KOPT-K1 (cell line): ENCODE data around the gene GLT6D1.

Source experiments
- H3K27ac ChIP-seq: fragments of 200-600 bp; sonication (generic); 2 replicates; pipeline ENCODE4 v1.5.1; 2016; ENCODE audit warnings: antibody characterized with exemption, mild to moderate bottlenecking, low read depth, low read length; ENCODE audit not compliant: poor library complexity, severe bottlenecking
- H3K36me3 ChIP-seq: fragments of 200-600 bp; sonication (generic); 2 replicates; pipeline ENCODE4 v1.5.1; 2017; ENCODE audit warnings: antibody characterized with exemption, mild to moderate bottlenecking, low read length, moderate library complexity; ENCODE audit not compliant: insufficient read depth
- H3K9me3 ChIP-seq: fragments of 200-600 bp; sonication (generic); 2 replicates; pipeline ENCODE4 v1.5.1; 2017; ENCODE audit warnings: antibody characterized with exemption, low read length, mild to moderate bottlenecking; ENCODE audit not compliant: insufficient read depth, poor library complexity, severe bottlenecking

GLT6D1 gene

DNA sequence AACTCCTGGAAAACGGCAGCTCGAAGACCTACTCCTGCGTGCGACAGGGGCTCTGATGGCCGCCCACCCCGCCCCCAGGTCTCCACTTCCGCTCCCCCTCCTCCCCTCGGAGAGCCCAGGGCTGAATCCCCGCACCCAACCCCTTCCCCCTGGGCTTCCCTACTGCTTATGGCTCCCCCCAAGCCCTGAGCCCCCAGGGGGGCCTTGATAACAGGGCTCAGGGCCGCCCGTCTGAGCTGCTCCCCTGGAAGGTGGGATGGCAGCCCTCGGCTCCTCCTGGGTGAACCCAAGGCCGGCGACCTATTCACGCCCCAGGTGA lies 30.4 kb downstream of the GLT6D1 start:
- H3K27ac ChIP-seq, result no peak overlapping the region
- no peaks in the 10 kb centered on the region for H3K36me3 ChIP-seq
- H3K9me3 ChIP-seq, result no peaks in the 10 kb centered on the region

DNA sequence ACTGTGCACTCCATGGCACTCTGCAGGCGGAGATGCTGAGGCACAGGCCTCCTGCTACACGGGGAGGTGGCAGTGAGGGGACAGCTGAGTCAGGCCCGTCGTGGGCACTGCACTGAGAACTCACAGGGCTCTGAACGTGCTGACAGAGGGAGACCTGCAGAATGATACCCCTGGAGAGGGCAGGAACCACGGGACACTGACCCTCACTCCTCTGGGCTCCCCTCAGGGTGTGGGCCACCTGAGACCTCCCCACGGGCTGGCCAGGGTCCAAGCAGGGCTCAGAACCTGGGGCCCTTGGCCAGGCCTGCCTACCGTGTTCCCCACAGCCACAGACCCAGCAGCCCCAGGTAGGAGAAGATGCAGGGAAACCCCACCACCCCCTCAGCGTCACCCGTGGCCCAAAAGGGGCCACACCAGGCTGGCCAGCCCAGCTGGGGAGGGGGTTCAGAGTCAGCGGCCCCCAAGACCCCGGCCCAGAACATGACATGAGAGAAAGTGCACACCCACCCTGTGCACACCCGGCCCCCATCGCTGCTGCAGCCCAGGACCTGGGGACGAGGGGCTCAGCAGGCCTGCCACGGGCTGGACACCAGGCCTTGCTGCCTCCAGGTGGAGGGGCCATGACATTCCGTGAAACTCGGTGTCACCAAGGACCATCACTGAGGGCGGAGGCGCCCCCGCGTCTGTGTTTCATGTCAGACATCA lies 30.9 kb downstream of the GLT6D1 start:
- H3K9me3 ChIP-seq, result no peaks in the 10 kb centered on the region
- no peak overlapping the region for H3K27ac ChIP-seq
- H3K36me3 ChIP-seq, result no peaks in the 10 kb centered on the region

GRCh38 chr9:135607401-135608293 lies 31.7 kb downstream of the GLT6D1 start:
- Histone ChIP-seq H3K9me3 (no peaks in the 10 kb centered on the region), H3K27ac (no peak overlapping the region), H3K36me3 (no peaks in the 10 kb centered on the region)

DNA sequence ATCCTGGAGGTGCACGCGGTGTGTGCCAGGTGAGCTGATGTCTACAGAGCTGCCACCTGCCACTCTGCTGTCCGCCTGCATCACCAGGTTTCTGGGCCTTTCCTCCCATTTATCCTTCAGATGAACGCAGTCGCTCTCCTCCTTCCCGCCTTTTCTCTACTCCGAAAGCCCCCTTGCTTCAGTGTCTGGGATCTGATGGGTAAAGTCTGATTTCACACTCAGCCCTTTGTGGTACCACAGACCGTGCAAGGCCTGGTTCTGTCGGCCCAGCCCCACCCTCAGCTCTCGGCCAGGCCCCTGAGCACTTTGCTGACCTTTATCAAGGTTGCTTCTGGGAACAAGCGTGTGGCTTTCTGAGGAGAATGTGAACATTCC lies 32.5 kb downstream of the GLT6D1 start:
- Histone ChIP-seq H3K9me3 (no peaks in the 10 kb centered on the region), H3K27ac (no peak overlapping the region), H3K36me3 (no peaks in the 10 kb centered on the region)

- Histone ChIP-seq H3K27ac (no peak overlapping the region), H3K36me3 (no peaks in the 10 kb centered on the region), H3K9me3 (no peaks in the 10 kb centered on the region)
Measured at GRCh38 chr9:135605238-135605781, 34.0 kb downstream of the GLT6D1 start.

DNA sequence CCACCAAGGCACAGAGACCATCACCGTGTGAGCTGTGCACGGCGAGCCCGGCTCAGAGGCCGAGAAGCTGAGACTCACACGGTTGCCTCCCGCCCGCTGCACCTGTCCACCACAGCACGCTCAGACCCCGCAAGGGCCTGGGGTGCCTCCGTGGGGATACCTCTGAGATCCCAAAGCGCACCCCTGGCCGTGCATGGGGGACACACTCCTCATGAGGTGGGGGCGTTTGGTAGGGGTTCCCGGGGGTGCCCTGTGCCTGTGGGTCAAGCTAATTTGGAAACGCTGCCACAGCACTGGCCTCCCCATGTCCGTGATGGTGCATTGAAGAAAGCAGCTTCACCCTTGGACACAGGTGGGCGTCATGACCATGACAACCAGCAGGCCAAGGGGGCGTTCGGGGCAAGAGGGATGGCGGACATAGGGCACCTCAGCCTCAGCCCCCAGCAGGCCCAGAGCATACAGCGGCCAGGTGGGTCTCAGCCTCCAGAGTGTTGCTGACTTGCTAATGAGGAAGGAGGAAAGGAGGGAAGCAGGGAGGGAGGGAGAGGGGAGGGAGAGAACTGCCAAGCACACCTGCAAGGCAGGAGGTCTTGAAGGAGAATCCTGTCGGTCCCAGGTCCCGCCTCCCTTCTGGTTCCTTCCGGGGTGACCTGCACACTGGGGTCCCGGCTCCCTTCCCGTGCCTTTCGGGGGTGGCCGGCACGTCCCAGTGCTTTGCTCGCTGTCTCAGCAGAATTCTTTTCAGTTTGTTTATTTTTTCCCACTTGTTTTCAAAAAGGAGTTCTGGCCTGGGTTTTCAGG lies 34.7 kb downstream of the GLT6D1 start:
- no peak overlapping the region for H3K27ac ChIP-seq
- H3K36me3 ChIP-seq, result no peaks in the 10 kb centered on the region
- no peaks in the 10 kb centered on the region for H3K9me3 ChIP-seq

DNA sequence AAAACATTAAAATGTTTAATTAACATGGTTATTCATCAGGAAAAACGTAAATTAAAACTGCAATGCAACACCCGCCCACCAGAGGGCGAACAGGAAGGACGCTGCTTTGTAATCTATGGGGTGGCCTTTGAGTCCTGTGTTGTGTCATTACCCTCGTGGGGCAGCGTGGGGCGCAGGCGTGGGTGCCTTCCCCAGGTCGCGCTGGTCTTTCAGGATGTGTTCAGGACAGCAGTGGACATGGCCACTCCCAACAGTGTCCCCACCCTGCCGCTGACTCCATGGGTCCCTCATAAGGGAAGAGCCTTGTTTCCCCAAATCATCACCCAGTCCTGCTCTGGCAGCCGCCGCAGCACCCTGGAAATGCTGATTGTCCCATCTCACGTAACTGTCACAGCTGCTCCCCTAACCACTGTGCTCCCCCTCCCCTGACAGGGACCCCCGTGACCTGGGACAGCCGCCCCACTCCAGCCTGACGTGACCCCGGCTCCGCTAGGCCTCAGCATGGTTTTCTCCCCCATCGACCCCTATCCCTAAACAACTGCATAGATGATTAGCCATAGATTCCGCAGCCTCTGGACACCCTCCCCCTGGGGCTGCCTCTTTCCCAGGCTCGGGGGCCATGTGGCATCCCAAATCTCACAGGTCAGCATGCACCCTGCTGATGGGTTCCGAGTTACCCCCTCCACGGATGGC lies 36.4 kb downstream of the GLT6D1 start:
- Histone ChIP-seq H3K27ac (no peak overlapping the region), H3K36me3 (no peaks in the 10 kb centered on the region), H3K9me3 (no peaks in the 10 kb centered on the region)

GRCh38 chr9:135601988-135602387 lies 37.4 kb downstream of the GLT6D1 start:
- Histone ChIP-seq H3K27ac (no peak overlapping the region), H3K9me3 (no peaks in the 10 kb centered on the region), H3K36me3 (no peaks in the 10 kb centered on the region)

DNA sequence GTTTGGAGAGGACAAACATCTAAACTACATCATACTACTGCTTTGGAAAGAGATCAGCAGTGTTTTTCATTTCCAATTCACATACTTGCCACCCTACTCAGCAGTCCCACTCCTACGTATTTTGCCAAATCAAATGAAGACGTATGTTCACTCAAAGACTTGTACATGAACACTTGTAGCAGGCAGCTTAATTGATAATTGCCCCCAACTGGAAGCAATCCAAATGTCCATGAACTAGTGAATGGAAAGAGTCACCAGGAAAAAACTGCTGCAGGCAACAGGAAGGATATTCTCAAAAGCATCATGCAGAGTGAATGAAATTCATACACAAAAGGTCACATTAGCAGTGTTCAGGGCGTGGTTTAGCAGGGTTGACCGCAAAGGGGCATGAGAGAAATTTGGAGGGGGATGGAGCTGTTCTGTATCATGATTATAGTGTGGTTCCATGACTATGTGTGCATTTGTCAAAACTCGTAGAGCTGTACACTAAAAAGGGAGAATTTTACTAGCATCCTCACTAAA lies 39.0 kb downstream of the GLT6D1 start:
- Histone ChIP-seq H3K9me3 (peaks cover 10% of the 10 kb centered on the region), H3K27ac (no peak overlapping the region), H3K36me3 (no peaks in the 10 kb centered on the region)

DNA sequence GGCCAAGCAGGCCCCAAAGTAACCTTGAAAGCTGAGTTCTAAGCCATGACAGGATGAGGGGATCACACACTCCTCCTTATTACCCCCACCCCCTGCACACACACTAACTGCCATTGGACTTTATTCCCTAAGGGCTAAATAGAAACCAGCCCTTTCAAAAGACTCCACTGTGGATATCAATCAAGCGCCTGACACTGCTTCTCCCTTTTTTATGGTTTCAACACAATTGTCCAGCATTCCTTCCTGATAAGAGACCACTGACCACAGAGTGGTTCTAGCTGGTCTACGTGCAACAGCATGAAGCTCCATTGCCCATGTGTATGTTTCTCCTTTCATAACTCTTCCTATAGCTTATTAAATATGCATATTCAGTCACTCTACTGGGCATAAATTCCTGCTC lies 43.1 kb downstream of the GLT6D1 start:
- Histone ChIP-seq H3K36me3 (no peaks in the 10 kb centered on the region), H3K9me3 (peaks cover 18% of the 10 kb centered on the region), H3K27ac (no peak overlapping the region)

DNA sequence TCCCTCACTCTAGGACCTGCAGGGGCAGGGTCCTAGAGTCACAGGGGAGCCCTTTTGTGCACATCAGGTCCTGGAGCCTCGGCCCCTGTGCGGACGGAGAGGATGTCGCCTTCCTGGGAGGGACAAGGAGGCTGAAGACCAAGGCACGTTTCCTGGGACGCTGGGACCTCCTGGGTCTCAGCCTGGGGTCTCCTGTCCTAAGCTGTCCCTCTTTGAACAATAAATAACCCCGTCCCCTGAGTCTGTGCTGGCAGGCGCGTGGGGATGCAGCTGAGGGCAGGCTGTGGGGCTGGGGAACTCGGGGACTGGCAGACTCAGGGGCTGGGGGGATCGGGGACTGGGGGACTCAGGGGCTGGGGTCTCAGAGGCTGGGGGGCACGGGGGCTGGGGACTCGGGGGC lies 46.7 kb downstream of the GLT6D1 start:
- H3K27ac ChIP-seq, result no peak overlapping the region
- H3K9me3 ChIP-seq, result peaks cover 18% of the 10 kb centered on the region

GRCh38 chr9:135592331-135592590 lies 47.1 kb downstream of the GLT6D1 start:
- H3K27ac ChIP-seq, result no peak overlapping the region
- H3K36me3 ChIP-seq, result no peaks in the 10 kb centered on the region
- peaks cover 18% of the 10 kb centered on the region for H3K9me3 ChIP-seq

More for the DNA sequence above, 46.7 kb downstream of the GLT6D1 start:
- H3K36me3 ChIP-seq, result no peaks in the 10 kb centered on the region

DNA sequence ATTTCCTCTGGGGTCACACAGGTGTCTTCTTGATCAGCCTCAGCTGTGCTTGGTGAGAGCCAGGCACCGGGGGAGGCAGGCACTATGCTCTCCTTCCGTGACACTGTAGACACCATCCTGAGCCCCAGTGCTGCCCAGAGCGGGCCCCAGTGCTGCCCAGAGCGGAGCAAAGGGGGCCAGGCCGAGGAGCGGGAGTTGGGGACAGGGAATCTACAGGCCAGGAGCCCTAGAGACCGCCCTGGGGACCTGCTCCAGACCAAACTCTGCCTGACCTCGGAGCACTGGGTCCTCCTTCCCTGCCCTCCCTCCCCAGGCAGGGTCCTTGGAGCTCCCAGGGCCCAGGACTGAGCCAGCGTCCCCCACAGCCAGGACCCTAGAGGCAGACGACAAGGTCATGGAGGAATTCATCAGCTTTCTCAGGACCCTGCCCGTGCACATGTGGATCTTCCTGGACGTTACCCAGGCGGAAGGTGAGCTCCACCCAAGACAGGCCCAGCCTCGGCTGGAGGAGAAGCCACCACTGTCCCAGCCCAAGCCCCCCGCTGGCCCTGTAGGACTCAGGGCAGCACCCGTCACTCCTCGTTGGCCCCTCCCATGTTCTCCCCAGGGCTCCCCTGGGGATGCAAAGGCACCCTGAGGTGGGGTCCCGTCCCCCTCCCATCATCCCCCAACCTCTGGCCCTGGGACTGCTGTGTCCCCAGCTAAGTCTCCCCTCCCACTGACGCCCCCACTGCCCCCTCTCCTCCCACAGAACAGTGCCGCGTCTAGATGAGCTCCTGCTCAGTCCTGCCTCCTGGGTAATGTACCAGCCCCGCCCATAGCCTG lies 47.6 kb downstream of the GLT6D1 start:
- Histone ChIP-seq H3K36me3 (no peaks in the 10 kb centered on the region), H3K27ac (no peak overlapping the region), H3K9me3 (peaks cover 18% of the 10 kb centered on the region)

DNA sequence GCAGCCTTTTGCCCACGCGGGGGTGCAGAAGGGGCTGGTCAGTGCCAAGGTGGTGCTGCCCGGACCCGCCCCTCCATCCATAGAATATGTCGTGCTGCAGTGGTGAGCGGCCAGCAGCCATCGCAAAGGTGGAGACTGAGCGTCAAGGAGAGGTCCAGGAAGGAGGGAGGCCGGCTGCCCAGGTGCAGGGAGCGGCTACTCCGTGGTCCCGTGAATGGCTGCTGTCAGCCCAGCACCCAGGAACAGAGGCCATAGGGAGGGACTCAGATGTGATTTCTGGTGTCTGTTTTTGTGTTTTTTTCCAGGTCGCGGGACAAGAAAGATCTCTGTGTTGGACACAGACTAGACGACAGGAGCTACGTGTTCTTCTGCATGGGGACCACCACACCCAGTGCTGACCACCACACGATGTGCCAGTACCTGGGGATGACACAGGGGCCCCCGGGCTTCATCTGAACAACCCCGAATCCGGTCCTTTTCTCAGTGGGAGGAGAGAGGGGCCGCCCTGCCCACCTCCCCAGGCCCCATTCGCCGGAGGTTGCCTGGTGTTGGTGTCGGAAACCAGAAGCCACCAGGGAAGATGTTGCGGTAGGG lies 48.8 kb downstream of the GLT6D1 start:
- H3K9me3 ChIP-seq, result peaks cover 11% of the 10 kb centered on the region
- no peaks in the 10 kb centered on the region for H3K36me3 ChIP-seq
- no peak overlapping the region for H3K27ac ChIP-seq
